Measurements from ENCODE around the gene ALDH16A1.

The ALDH16A1 gene

GRCh38 chr19:49453013-49453756 is at the start of gene ALDH16A1:
TSS of gene ALDH16A1 (plus strand) at chr19:49453225. CDS start at chr19:49453332, 107 bp downstream.
- DNase-seq: peak; percentile 98

- peak; percentile 28 for DNase-seq
Observed at GRCh38 chr19:49403404-49404187, 49.4 kb upstream of the ALDH16A1 start.

- DNase-seq: no peak
Observed at GRCh38 chr19:49407079-49407478, 45.9 kb upstream of the ALDH16A1 start.

- no peak for DNase-seq
Observed at GRCh38 chr19:49407482-49408015, 45.5 kb upstream of the ALDH16A1 start.

GRCh38 chr19:49408816-49409440 is 44.1 kb upstream of the ALDH16A1 start:
- no peak for DNase-seq

GRCh38 chr19:49409441-49410029 is 43.5 kb upstream of the ALDH16A1 start:
- DNase-seq: no peak

- DNase-seq: no peak
Observed at GRCh38 chr19:49411681-49412326, 41.2 kb upstream of the ALDH16A1 start.

GRCh38 chr19:49413348-49413747 is 39.7 kb upstream of the ALDH16A1 start:
- DNase-seq: no peak

- no peak for DNase-seq
Observed at GRCh38 chr19:49414256-49414655, 38.8 kb upstream of the ALDH16A1 start.

GRCh38 chr19:49415102-49415809 is 37.8 kb upstream of the ALDH16A1 start:
- DNase-seq: no peak

GRCh38 chr19:49415810-49416200 is 37.2 kb upstream of the ALDH16A1 start:
- no peak for DNase-seq

GRCh38 chr19:49417088-49417487 is 35.9 kb upstream of the ALDH16A1 start:
- no peak for DNase-seq

GRCh38 chr19:49418511-49418910 is 34.5 kb upstream of the ALDH16A1 start:
- DNase-seq: peak; percentile 27

GRCh38 chr19:49419173-49419572 is 33.9 kb upstream of the ALDH16A1 start:
- DNase-seq: no peak

GRCh38 chr19:49420227-49420626 is 32.8 kb upstream of the ALDH16A1 start:
- DNase-seq: no peak

GRCh38 chr19:49421039-49421877 is 31.8 kb upstream of the ALDH16A1 start:
- DNase-seq: peak; percentile 76

- DNase-seq: no peak
Observed at GRCh38 chr19:49421878-49422202, 31.2 kb upstream of the ALDH16A1 start.

- DNase-seq: peak; percentile 72
Observed at GRCh38 chr19:49422407-49423070, 30.5 kb upstream of the ALDH16A1 start.

GRCh38 chr19:49423071-49423984 is 29.7 kb upstream of the ALDH16A1 start, which contains the start of gene PTH2:
TSS of gene PTH2 (minus strand) at chr19:49423441. CDS start at chr19:49423339, 102 bp downstream.
- no peak for DNase-seq
